Fibroblast of the aortic adventitia (primary cell): Measurements from ENCODE around the gene MEGF8. TPM values are rescaled to one million over a fixed set of nuclear protein-coding genes. Genes with fewer than 3 reads are reported as not detected.

Source experiments
- DNase-seq: peaks from one replicate; pipeline ENCODE4 v3.0.0-alpha.2; 2010; ENCODE audit warnings: low read depth
- H3K4me3 ChIP-seq: 2 replicates; pipeline ENCODE4 v1.5.1; 2011; ENCODE audit warnings: low read depth, mild to moderate bottlenecking, control low read depth, low read length, moderate library complexity
- CTCF ChIP-seq: IDR thresholded peaks from 2 replicates; pipeline ENCODE4 v1.5.1; 2011; ENCODE audit warnings: mild to moderate bottlenecking, low read length, control low read depth, inconsistent platforms; ENCODE audit not compliant: insufficient read depth
- total RNA-seq: library from RNA; depleted of rRNA; stranded (reverse); fragments of >200 nt; gene quantifications from 2 replicates; pipeline ENCODE4 v1.2.3, GENCODE V29; 2012; ENCODE audit warnings: low replicate concordance

The MEGF8 gene
- total RNA-seq, 1 donor = 20.0 TPM

GRCh38 chr19:42422092-42422900 is 96.9 kb downstream of the MEGF8 start:
- TF ChIP-seq CTCF = no peak
- H3K4me3 ChIP-seq = peak overlapping the region; percentile 72
- no peak for DNase-seq

GRCh38 chr19:42422901-42423461 is 97.5 kb downstream of the MEGF8 start:
- DNase-seq = peak; percentile 15
- no peak for TF ChIP-seq CTCF
- H3K4me3 ChIP-seq = peak overlapping the region; percentile 72

DNA sequence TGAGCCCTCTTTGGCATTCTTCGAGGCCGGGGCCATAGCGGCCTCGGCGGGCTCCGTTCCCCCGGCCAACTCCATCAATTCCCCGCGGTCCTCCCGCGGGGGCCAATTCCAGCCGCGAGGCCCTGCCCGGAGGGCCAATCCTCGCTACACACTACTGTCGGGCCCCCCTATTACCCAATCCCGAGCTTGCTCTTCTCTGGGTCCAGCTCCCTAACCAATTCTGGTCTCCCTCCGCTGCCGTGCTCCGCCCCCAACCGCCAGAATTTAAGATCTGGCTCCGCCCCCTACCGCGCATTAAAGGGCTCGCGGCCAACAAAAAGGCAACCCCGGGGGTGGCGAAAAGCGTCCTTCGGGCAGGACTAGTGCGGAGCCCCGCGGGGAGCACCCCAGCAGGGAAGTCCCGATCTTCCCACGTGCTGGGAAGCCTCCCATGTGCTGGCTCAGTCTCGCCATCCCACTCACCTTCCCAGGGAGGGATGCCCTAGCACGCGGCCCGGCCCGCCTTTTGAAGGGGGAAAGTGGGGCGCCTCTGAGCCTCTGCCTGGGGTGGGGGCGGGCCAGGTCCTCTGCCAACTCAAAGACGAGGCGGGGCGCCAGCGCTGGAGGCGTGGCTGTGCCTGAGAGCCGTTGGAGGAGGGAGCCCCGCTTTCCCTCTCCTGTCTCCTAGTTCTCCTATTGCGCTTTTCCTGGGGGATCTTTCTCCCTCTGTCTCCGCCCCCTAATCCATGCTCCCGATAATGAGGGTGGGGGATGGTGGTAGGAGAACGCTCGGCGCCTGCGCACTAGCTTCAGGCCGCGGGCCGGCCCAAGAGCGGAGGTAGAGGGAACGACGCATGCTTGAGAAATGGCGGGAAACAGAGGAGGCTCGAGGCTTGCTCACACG is 98.3 kb downstream of the MEGF8 start:
- peak; percentile 89 for DNase-seq
- TF ChIP-seq CTCF = no peak

GRCh38 chr19:42424345-42424707 is 98.9 kb downstream of the MEGF8 start:
- DNase-seq = no peak
- no peak overlapping the region for H3K4me3 ChIP-seq
- TF ChIP-seq CTCF = no peak

More for the DNA sequence above, 98.3 kb downstream of the MEGF8 start:
- peak overlapping the region; percentile 72 for H3K4me3 ChIP-seq

GRCh38 chr19:42424712-42425131 is 99.3 kb downstream of the MEGF8 start:
- DNase-seq = no peak
- H3K4me3 ChIP-seq = no peak overlapping the region
- no peak for TF ChIP-seq CTCF

- no peak overlapping the region for H3K4me3 ChIP-seq
- DNase-seq = no peak
- no peak for TF ChIP-seq CTCF
Measured at GRCh38 chr19:42426643-42427042, 101.2 kb downstream of the MEGF8 start.
